Right lobe of liver (tissue), 4 donors: Measurements from ENCODE around the gene NRXN3.

ENCODE experiments used
- CTCF ChIP-seq, 4 donors: fragments of 200-600 bp in 3 of 4; fragments of 450-650 bp in 1 of 4; IDR thresholded peaks; one replicate each; pipeline versions ENCODE4 v1.5.1 to v1.8.0; 2016 to 2022; ENCODE audit warnings: antibody characterized with exemption in 4 of 4, mild to moderate bottlenecking in 2 of 4
- POLR2A ChIP-seq: fragments of 450-650 bp; IDR thresholded peaks from one replicate; pipeline ENCODE4 v1.6.1; 2017; ENCODE audit warnings: antibody characterized with exemption, mild to moderate bottlenecking
- donor health status: DM: no; HTN: no; CAD: no.
- donor health status: DM: no; HTN: no; CAD: no.
- donor health status: DM: no; HTN: yes; CAD: no.

- no peak for TF ChIP-seq POLR2A
- no peak for TF ChIP-seq CTCF (IDR thresholded peaks at IDR 0.05)
Observed at GRCh38 chr14:79690960-79691359, 1520.8 kb downstream of the NRXN3 start.
